OCI-LY3 (cell line): Measurements from ENCODE around the gene SHANK3.
"Not testable (repeated sequence)": the region's sequence is repeated elsewhere in the genome, so short reads cannot be mapped to it uniquely, and the experiment has no call there.

Source experiments
- EZH2phosphoT487 ChIP-seq: fragments of 200-600 bp; shearing (Covaris generic); IDR thresholded peaks from 2 replicates; pipeline ENCODE4 v1.6.1; 2018; ENCODE audit warnings: antibody characterized with exemption, mixed run types, low read depth
- TF ChIP-seq, protein P1 (sequence below): fragments of 200-600, 300-600 bp; sonication (generic); IDR thresholded peaks from 2 replicates; pipeline ENCODE4 v1.5.1; 2014; ENCODE audit warnings: antibody characterized with exemption, low read length, low read depth

DNA sequence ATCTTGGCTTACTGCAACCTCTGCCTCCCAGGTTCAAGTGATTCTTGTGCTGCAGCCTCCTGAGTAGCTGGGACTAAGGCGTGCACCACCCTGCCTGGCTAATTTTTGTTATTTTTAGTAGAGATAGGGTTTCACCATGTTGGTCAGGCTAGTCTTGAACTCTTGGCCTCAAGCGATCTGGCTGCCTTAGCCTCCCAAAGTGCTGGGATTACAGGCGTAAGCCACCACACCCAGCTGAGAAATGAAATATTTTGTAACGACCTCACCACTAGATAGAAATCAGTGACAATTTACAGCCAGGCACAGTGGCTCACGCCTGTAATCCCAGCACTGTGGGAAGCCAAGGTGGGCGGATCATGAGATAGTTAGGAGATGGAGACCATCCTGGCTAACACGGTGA is 12.9 kb upstream of the SHANK3 start:
- TF ChIP-seq, protein P1, sequence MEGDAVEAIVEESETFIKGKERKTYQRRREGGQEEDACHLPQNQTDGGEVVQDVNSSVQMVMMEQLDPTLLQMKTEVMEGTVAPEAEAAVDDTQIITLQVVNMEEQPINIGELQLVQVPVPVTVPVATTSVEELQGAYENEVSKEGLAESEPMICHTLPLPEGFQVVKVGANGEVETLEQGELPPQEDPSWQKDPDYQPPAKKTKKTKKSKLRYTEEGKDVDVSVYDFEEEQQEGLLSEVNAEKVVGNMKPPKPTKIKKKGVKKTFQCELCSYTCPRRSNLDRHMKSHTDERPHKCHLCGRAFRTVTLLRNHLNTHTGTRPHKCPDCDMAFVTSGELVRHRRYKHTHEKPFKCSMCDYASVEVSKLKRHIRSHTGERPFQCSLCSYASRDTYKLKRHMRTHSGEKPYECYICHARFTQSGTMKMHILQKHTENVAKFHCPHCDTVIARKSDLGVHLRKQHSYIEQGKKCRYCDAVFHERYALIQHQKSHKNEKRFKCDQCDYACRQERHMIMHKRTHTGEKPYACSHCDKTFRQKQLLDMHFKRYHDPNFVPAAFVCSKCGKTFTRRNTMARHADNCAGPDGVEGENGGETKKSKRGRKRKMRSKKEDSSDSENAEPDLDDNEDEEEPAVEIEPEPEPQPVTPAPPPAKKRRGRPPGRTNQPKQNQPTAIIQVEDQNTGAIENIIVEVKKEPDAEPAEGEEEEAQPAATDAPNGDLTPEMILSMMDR, result not testable (repeated sequence)
- not testable (repeated sequence) for TF ChIP-seq EZH2phosphoT487
